GM10266 (cell line): ENCODE data around the gene SCYGR1.

Experiments used
- DNase-seq: peaks from one replicate; pipeline ENCODE4 v3.0.0; 2012; ENCODE audit errors: extremely low spot score
- CTCF ChIP-seq: IDR thresholded peaks from 2 replicates; pipeline ENCODE4 v1.5.1; 2012; ENCODE audit warnings: mild to moderate bottlenecking, low read depth; ENCODE audit not compliant: control insufficient read depth, insufficient read depth; ENCODE audit errors: missing control alignments

The SCYGR1 gene

DNA sequence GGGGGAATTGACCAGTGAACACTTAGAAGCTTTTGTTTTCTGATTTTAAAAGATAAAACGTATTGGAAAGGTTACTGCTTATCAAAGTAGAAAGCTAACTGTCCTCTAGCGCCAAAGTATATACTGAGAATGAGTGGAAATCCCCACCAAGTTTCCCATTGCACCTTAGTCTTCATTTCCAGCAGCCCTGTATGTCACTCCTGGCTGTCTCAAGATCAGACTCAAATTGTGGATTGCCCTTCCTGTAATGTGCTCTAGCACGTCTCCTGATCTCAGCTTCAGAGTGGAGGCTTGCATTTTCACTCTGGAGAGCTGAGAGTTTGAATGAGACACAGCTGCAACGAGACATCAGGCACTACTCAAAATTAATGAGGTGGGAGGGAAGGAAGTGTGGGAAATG lies 36.1 kb downstream of the SCYGR1 start:
- peak; percentile 23 for DNase-seq
- TF ChIP-seq CTCF, result no peak

DNA sequence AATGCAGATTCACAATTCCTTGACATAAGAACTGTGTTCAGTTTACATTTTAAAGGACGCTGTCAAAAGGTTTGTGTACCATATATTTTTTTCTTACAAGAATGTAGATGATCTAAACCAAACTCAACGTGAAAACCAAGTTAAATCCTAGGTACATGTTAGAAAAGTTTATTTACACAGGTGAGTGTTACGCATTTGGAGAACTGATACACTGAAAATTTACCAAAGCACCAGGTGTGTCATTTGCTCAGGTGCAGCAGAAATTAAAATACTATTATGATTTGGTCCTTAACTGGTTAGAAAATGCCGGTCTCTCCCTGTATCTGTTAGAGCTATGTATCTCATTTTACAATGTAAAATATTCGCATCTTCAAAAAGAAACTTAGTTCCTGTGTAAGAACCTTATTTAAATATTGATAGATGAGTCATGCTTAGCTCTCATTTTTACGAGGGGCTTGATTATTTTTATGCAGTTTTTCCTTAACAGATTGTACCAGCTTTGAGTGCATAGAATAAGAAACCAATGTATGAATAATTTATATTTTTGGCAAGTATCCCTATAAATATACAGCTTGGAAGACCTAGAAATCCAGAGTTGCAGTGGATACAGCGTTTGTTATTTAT lies 37.6 kb downstream of the SCYGR1 start:
- no peak for TF ChIP-seq CTCF
- no peak for DNase-seq

GRCh38 chr2:227348324-227348723 lies 39.4 kb downstream of the SCYGR1 start:
- no peak for DNase-seq
- TF ChIP-seq CTCF, result no peak

DNA sequence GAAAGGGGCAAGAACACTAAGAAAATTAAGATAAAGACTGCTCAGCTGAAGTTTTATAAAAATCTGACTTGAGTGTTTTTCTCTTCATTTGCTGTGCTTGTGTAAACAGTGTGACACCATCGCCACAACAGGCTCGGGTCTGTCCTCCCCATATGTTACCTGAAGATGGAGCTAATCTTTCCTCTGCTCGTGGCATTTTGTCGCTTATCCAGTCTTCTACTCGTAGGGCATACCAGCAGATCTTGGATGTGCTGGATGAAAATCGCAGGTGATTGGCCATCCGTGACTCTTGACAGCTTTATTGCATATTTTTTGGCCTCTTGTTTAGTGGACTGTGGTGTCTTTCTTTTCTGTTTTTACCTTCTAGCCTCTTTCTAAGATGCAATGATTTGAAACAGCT lies 40.6 kb downstream of the SCYGR1 start:
- DNase-seq, result no peak
- no peak for TF ChIP-seq CTCF

DNA sequence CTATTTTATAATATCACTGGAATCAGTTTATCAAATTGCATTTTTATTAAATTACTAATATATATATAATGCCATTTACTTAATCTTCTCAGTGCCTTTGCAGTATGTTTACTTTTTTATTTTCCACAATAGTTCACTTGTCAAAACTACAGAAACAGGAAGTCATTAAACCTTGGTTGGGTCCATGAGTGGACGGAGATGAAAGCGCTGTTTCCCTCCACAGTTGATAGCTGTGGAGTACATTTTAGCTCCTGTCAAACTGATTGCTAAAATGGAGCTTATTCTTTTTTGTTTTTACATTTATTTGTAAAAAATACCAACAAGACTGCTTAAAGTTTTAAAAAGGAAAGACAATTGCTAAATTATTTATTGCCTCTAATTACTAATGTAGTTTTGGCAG lies 43.5 kb downstream of the SCYGR1 start:
- no peak for TF ChIP-seq CTCF
- DNase-seq, result no peak

DNA sequence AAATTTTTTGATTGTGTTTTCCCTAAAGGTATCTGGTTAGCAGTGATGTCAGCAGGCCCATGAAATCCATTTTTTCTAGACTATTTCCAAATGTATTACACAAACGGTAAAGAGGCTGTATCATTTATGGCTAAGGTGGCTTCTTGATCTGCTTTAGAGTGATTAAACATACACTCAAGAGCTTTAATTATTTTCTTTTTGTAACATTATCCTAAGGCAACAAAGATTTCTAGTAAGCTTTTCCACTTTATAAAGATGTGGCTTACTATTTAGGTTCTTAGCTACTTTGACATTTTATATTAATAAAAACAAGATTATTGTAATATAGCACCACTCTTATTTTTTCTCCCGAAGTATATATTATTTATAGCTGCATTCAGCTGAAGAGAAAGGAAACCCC lies 46.2 kb downstream of the SCYGR1 start:
- no peak for DNase-seq
- no peak for TF ChIP-seq CTCF

GRCh38 chr2:227340106-227340505 lies 47.6 kb downstream of the SCYGR1 start:
- DNase-seq, result no peak
- no peak for TF ChIP-seq CTCF
